H9 (cell line): ENCODE data around the gene CPAMD8. TPM values are rescaled to one million over a fixed set of nuclear protein-coding genes. Genes with fewer than 3 reads are reported as not detected.
A peak's percentile ranks its signal among the peaks of the same experiment; 100 is the strongest.

Experiments used
- DNase-seq: peaks from one replicate; pipeline ENCODE4 v3.0.0-alpha.2; 2017
- H2AFZ ChIP-seq: one replicate; pipeline ENCODE4 v1.6.1; 2013; ENCODE audit warnings: mild to moderate bottlenecking, low read length, control low read depth, moderate library complexity
- H2AK5ac ChIP-seq: 2 replicates; pipeline ENCODE4 v1.6.1; 2013; ENCODE audit warnings: low read length, control low read depth, mixed read lengths; ENCODE audit not compliant: insufficient read length
- H2BK120ac ChIP-seq: one replicate; pipeline ENCODE4 v1.6.1; 2013; ENCODE audit warnings: low read depth, mild to moderate bottlenecking, low read length, control low read depth, inconsistent platforms; ENCODE audit not compliant: poor library complexity, severe bottlenecking
- H2BK12ac ChIP-seq: 2 replicates; pipeline ENCODE4 v1.6.1; 2013; ENCODE audit warnings: low read length, control low read depth, mixed read lengths, low read depth; ENCODE audit not compliant: insufficient read length
- H2BK15ac ChIP-seq: 2 replicates; pipeline ENCODE4 v1.6.1; 2013; ENCODE audit warnings: low read depth, low read length, control low read depth
- H2BK20ac ChIP-seq: one replicate; pipeline ENCODE4 v1.6.1; 2013; ENCODE audit warnings: low read depth, mild to moderate bottlenecking, low read length, control low read depth, inconsistent platforms; ENCODE audit not compliant: poor library complexity, severe bottlenecking
- H2BK5ac ChIP-seq: 2 replicates; pipeline ENCODE4 v1.6.1; 2013; ENCODE audit warnings: low read length, control low read depth, mixed read lengths; ENCODE audit not compliant: insufficient read length
- H3K14ac ChIP-seq: 2 replicates; pipeline ENCODE4 v1.6.1; 2013; ENCODE audit warnings: low read length, control low read depth; ENCODE audit not compliant: insufficient read depth
- H3K18ac ChIP-seq: 2 replicates; pipeline ENCODE4 v1.6.1; 2013; ENCODE audit warnings: low read depth, mild to moderate bottlenecking, mixed read lengths, low read length, control low read depth; ENCODE audit not compliant: insufficient read length
- H3K23ac ChIP-seq: 2 replicates; pipeline ENCODE4 v1.6.1; 2013; ENCODE audit warnings: low read length, control low read depth, mixed read lengths, low read depth; ENCODE audit not compliant: insufficient read length
- H3K23me2 ChIP-seq: 2 replicates; pipeline ENCODE4 v1.6.1; 2013; ENCODE audit warnings: low read depth, mild to moderate bottlenecking, mixed read lengths, low read length, control low read depth; ENCODE audit not compliant: insufficient read length, poor library complexity, severe bottlenecking
- H3K27ac ChIP-seq: 2 replicates; pipeline ENCODE4 v1.5.1; 2013; ENCODE audit warnings: low read length, control low read depth, mixed read lengths, low read depth; ENCODE audit not compliant: insufficient read length
- H3K27me3 ChIP-seq: 2 replicates; pipeline ENCODE4 v1.6.1; 2013; ENCODE audit warnings: low read length, control low read depth, inconsistent platforms; ENCODE audit not compliant: insufficient read depth
- H3K4ac ChIP-seq: 2 replicates; pipeline ENCODE4 v1.6.1; 2013; ENCODE audit warnings: low read depth, mild to moderate bottlenecking, control low read depth, inconsistent platforms, low read length, moderate library complexity
- H3K4me1 ChIP-seq: 2 replicates; pipeline ENCODE4 v1.6.1; 2013; ENCODE audit warnings: low read length, control low read depth, inconsistent platforms; ENCODE audit not compliant: insufficient read depth
- H3K4me2 ChIP-seq: 2 replicates; pipeline ENCODE4 v1.6.1; 2013; ENCODE audit warnings: low read length, control low read depth, mixed read lengths; ENCODE audit not compliant: insufficient read length, insufficient read depth
- H3K56ac ChIP-seq: 2 replicates; pipeline ENCODE4 v1.6.1; 2013; ENCODE audit warnings: low read depth, mild to moderate bottlenecking, mixed read lengths, low read length, control low read depth; ENCODE audit not compliant: insufficient read length
- H3K79me1 ChIP-seq: 2 replicates; pipeline ENCODE4 v1.6.1; 2013; ENCODE audit warnings: low read depth, mild to moderate bottlenecking, moderate library complexity, low read length, control low read depth, inconsistent platforms; ENCODE audit not compliant: insufficient read depth, poor library complexity, severe bottlenecking
- H3K79me2 ChIP-seq: 2 replicates; pipeline ENCODE4 v1.6.1; 2013; ENCODE audit warnings: low read length, control low read depth, inconsistent platforms; ENCODE audit not compliant: insufficient read depth
- H3K9ac ChIP-seq: 2 replicates; pipeline ENCODE4 v1.6.1; 2013; ENCODE audit warnings: low read length, control low read depth, mixed read lengths; ENCODE audit not compliant: insufficient read length; ENCODE audit errors: extremely low read depth
- H3K9me3 ChIP-seq: one replicate; pipeline ENCODE4 v1.6.1; 2013; ENCODE audit warnings: low read depth, low read length, inconsistent platforms; ENCODE audit not compliant: control insufficient read depth
- H3T11ph ChIP-seq: one replicate; pipeline ENCODE4 v1.6.1; 2013; ENCODE audit warnings: mild to moderate bottlenecking, low read length, control low read depth, inconsistent platforms
- H4K20me1 ChIP-seq: one replicate; pipeline ENCODE4 v1.6.1; 2013; ENCODE audit not compliant: control insufficient read depth, insufficient read length, insufficient read depth
- H4K5ac ChIP-seq: 2 replicates; pipeline ENCODE4 v1.6.1; 2013; ENCODE audit warnings: low read depth, mild to moderate bottlenecking, mixed read lengths, low read length, control low read depth; ENCODE audit not compliant: insufficient read length
- H4K8ac ChIP-seq: replicated peaks from 2 replicates; pipeline ENCODE4 v1.6.1; 2013; ENCODE audit warnings: low read length, control low read depth, mixed read lengths, low read depth; ENCODE audit not compliant: insufficient read length
- H4K91ac ChIP-seq: 2 replicates; pipeline ENCODE4 v1.6.1; 2013; ENCODE audit warnings: low read depth, mild to moderate bottlenecking, moderate library complexity, mixed read lengths, low read length, control low read depth; ENCODE audit not compliant: insufficient read length
- H3K27ac Mint-ChIP-seq, 3 experiments: 2 replicates in 2 of 3; 3 replicates in 1 of 3; pipeline ENCODE4 v1.8.0; 2020 to 2021; ENCODE audit warnings: mixed read lengths in 3 of 3, mild to moderate bottlenecking in 1 of 3, moderate library complexity in 1 of 3
- H3K27me3 Mint-ChIP-seq: 2 replicates; pipeline ENCODE4 v1.8.0; 2021; ENCODE audit warnings: low read depth, mild to moderate bottlenecking, moderate library complexity, mixed read lengths
- H3K36me3 Mint-ChIP-seq, 3 experiments: 2 replicates in 2 of 3; 3 replicates in 1 of 3; pipeline ENCODE4 v1.8.0; 2020 to 2021; ENCODE audit warnings: low read depth in 3 of 3, mixed read lengths in 3 of 3; ENCODE audit not compliant: insufficient read depth in 1 of 3
- H3K4me1 Mint-ChIP-seq, 2 experiments: 2 replicates each; pipeline ENCODE4 v1.8.0; 2020; ENCODE audit warnings: mixed read lengths in 2 of 2
- H3K4me3 Mint-ChIP-seq, 2 experiments: 2 replicates in 1 of 2; 3 replicates in 1 of 2; pipeline ENCODE4 v1.8.0; 2020 to 2021; ENCODE audit warnings: mild to moderate bottlenecking in 2 of 2, mixed read lengths in 2 of 2, moderate library complexity in 1 of 2
- H3K9me3 Mint-ChIP-seq, 2 experiments: 2 replicates in 1 of 2; 3 replicates in 1 of 2; pipeline ENCODE4 v1.8.0; 2020; ENCODE audit warnings: mild to moderate bottlenecking in 2 of 2, mixed read lengths in 2 of 2, moderate library complexity in 1 of 2
- CTCF ChIP-seq: fragments of 200-600 bp; sonication (generic); conservative IDR thresholded peaks from 3 replicates; pipeline ENCODE4 v1.8.0; 2021; ENCODE audit warnings: antibody characterized with exemption, mild to moderate bottlenecking
- WGBS: extraction: QIAGEN DNeasy Blood & Tissue Kit; methylation state at CpG from one replicate; pipeline ENCODE4 v1.1.7; 2013; ENCODE audit warnings: missing lambda C conversion rate, low lambda C conversion rate, mixed read lengths; ENCODE audit not compliant: insufficient read length; ENCODE audit errors: extremely low coverage; 5-methylcytosine and 5-hydroxymethylcytosine counted together
- total RNA-seq: library from RNA; stranded (reverse); gene quantifications from 2 replicates; pipeline ENCODE4 v1.2.1, GENCODE V29; 2021

Gene CPAMD8
- total RNA-seq, 1 experiment from 2014 or later, result 12.0 TPM

DNA sequence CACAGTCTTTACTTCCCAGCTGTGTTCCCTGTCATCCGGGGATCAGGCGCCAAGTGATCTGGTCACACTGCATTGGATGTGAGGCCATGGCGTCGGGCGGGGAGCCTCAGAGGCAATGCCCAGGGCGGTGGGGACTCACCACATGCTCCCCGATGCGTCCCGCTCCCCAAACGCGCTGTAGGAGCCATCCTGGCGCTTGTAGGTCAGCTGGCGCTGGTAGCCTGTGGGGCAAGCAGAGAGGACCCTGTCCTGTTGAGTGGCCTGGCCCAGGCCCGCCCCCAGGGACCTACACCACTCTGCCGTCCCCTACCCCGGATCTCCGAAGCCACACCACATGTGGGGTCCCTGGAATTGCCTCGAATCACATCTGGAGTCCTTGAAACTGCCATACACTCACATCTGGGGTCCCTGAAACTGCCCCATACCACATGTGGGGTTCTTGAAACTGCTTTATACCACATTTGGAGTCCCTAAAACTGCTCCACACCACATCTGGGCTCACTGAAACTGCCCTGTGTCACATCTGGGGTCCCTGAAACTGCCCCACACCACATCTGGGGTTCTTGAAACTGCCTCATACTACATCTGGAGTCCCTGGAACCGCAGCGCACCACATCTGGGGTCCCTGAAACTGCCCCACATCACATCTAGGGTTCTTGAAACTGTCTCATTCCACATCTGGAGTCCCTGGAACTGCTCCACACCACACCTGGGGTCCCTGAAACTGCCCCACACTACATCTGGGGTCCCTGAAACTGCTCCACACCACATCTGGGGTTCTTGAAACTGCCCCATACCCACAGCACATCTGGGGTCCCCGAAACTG is 104.6 kb downstream of the CPAMD8 start:
- Histone ChIP-seq H3K4ac (no peak overlapping the region), H2AK5ac (no peak overlapping the region), H4K91ac (no peak overlapping the region), H3K9ac (no peak overlapping the region), H2BK20ac (no peak overlapping the region), H3K4me1 (no peaks in the 10 kb centered on the region), H4K5ac (no peak overlapping the region), H3K14ac (no peak overlapping the region), H3K27me3 (no peaks in the 10 kb centered on the region), H2AFZ (no peak overlapping the region), H2BK5ac (no peak overlapping the region), H4K8ac (no peak overlapping the region), H3K4me2 (no peak overlapping the region), H3K18ac (no peak overlapping the region), H2BK15ac (no peak overlapping the region), H3K23ac (no peak overlapping the region), H4K20me1 (no peaks in the 10 kb centered on the region), H3K56ac (no peak overlapping the region), H3K79me1 (no peaks in the 10 kb centered on the region), H3K23me2 (no peaks in the 10 kb centered on the region), H2BK12ac (no peak overlapping the region), H3K79me2 (no peaks in the 10 kb centered on the region), H3K27ac (no peak overlapping the region), H3K9me3 (no peaks in the 10 kb centered on the region), H3T11ph (no peak overlapping the region), H2BK120ac (no peak overlapping the region)
- peaks cover 3 to 24% (median 12%) of the 10 kb centered on the region in 3 experiments; a peak in 6 of 7 replicates for H3K36me3 Mint-ChIP-seq
- no peak overlapping the region for H3K4me3 Mint-ChIP-seq
- TF ChIP-seq CTCF, result no peak
- no peaks in the 10 kb centered on the region for H3K4me1 Mint-ChIP-seq
- peaks cover 3% of the 10 kb centered on the region; the same call in 1 of the 2 replicates for H3K27me3 Mint-ChIP-seq
- H3K27ac Mint-ChIP-seq, result peak overlapping the region in 2 of 3 experiments; percentile 25 to 53; a peak in 3 of 7 replicates
- WGBS, result no CpG with 5 or more reads among the region's 21 CpGs
- peaks cover 8 to 22% of the 10 kb centered on the region in 2 experiments; a peak in 4 of 5 replicates for H3K9me3 Mint-ChIP-seq
- no peak for DNase-seq
